GM10266 (cell line): Measurements from ENCODE around the gene SRP9.

Experiments used
- DNase-seq: peaks from one replicate; pipeline ENCODE4 v3.0.0; 2012; ENCODE audit errors: extremely low spot score
- TF ChIP-seq, protein P1 (sequence below): IDR thresholded peaks from 2 replicates; pipeline ENCODE4 v1.5.1; 2012; ENCODE audit warnings: mild to moderate bottlenecking, low read depth; ENCODE audit not compliant: control insufficient read depth, insufficient read depth; ENCODE audit errors: missing control alignments

Gene SRP9

DNA sequence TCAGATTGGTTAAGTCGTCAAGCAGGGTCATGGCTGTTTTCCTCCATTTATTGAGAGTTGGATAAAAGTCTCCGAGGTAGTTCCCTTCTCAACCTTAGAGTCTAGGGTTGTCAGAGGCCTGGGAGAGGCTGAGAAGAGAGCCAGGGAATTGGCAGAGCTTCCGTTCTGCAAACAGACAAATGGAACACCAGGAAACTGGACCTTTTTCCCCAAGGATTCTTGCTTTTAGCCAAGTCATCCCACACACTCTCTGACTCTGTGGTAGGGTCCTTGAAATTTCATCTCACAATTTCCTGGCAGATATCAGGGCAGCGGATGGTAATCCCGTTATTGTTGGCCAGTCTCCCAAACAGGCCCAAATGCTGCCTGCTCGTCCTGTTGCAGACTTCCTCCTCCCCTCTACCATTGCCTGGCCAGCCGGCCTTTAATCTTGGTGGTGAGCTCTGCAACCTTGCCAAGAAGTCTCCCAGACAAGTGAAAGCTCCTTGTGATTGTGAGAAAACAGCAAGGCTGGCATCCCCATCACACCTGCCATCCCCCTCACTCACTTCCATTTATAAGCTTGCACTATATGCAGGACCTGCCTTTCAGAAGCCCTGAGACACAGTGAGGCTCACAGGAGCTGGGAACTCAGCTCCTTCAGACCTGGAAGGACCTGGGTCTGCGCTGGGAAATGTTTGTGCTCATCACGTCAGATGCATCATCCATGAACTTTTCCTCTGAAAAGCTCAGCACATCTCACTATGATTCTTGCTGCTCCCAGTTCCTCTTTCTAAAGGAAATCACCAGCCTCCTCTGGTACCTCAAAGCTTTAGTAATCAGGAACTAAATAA is 13.7 kb upstream of the SRP9 start:
- no peak for DNase-seq
- TF ChIP-seq, protein P1, sequence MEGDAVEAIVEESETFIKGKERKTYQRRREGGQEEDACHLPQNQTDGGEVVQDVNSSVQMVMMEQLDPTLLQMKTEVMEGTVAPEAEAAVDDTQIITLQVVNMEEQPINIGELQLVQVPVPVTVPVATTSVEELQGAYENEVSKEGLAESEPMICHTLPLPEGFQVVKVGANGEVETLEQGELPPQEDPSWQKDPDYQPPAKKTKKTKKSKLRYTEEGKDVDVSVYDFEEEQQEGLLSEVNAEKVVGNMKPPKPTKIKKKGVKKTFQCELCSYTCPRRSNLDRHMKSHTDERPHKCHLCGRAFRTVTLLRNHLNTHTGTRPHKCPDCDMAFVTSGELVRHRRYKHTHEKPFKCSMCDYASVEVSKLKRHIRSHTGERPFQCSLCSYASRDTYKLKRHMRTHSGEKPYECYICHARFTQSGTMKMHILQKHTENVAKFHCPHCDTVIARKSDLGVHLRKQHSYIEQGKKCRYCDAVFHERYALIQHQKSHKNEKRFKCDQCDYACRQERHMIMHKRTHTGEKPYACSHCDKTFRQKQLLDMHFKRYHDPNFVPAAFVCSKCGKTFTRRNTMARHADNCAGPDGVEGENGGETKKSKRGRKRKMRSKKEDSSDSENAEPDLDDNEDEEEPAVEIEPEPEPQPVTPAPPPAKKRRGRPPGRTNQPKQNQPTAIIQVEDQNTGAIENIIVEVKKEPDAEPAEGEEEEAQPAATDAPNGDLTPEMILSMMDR: no peak

DNA sequence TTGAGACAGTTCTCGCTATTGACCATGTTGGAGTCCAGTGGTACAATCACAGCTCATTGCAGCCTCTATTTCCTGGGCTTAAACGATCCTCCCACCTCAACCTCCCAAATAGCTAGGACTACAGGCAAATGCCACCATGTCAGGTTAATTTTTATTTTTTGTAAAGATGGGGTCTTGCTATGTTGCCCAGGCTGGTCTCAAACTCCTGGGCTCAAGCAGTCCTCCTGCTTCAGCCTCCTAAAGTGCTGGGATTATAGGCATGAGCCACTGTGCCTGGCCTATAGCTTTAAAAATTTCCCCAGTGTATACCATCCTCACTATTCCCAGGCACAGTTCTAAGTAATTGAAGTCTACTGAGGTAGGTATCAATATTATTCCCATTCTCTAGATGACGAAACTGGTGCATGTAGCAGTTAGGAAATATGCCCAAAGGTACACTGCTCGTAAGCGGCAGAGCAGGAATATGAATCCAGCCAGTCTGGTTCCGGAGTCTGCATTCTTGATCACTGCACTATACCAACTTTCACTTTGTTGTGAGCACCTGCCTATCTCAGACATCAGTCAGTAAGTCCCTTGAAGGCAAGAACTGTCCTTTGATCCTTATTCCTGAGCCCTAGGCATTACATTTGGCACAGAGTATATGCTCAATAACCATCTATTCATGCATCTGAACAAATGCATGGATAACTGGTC is 11.5 kb upstream of the SRP9 start:
- no peak for DNase-seq
- TF ChIP-seq, protein P1: no peak

DNA sequence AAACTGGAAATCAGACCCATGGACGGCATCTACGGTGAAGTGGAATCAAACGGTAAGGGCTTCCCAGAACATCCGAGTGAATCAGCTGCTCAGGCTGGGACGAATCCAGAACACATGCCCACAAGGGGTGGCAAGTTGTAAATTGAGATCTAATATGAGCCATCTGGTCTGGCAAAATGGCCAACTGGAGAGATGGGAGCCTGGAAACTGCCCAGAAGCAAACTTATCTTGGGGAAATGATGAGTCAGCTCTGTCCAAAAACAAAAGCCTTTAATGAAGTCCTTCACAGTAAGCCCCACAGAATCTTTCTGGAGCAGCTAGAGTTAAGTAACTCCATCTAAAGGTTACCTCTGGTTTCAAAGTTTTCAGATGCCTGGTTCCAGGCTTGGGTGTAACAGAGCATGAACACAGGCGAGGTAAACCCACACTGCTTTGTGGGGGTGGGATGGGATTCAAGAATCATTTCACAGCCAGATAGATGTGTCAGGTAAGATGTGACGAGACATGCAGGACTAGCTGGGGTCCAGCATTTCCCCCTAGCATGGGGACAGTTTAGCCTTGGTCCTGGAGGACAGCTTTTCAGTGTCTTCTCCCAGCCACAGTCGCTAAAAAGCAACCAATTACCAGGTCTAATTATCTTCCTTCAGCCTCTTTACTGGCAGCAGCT is 10.5 kb upstream of the SRP9 start:
- TF ChIP-seq, protein P1: no peak
- no peak for DNase-seq

DNA sequence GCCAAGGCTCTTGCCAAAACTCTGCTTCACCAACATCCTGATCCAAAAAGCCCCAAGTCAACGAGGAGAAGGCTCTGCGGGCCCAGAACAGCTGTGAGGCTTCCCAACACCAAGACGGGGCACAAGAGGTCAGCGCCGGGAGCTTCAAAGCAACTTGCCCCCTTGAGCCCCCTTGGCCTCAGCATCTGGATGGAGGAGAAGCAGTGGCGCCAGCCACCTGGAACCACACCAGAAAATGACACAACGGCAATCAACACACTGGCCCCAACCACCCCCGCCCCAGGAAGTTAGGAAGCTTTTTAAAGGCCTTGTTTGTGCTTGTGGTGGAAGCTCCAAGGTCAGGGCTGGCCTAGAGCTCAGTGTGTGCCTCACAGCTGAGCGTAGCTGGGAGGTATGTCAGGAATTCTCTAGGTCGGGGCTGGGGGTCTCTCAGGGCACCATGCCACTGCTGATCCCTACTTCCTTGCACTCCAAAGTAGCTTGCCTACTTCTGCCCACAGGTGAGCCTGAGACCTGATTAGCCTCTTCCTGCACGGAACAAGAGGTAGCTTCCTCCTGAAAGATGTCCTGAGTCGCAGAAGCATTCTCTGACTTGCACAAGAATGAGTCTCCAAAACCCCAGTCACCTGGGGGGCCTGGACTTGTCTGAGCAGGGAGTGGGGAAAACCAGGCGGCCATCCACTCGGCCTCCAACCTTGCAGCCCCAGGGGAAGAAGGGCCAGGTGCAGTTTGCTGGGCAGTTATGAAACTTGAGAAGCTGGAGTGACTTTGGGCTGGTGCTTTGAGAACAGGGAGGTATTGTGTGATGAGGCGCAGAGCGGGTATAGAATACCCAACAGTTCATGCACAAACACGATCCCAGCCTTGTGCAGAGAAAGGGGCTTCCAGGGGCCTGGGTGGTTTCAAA is 9.7 kb upstream of the SRP9 start:
- TF ChIP-seq, protein P1: no peak
- DNase-seq: no peak

DNA sequence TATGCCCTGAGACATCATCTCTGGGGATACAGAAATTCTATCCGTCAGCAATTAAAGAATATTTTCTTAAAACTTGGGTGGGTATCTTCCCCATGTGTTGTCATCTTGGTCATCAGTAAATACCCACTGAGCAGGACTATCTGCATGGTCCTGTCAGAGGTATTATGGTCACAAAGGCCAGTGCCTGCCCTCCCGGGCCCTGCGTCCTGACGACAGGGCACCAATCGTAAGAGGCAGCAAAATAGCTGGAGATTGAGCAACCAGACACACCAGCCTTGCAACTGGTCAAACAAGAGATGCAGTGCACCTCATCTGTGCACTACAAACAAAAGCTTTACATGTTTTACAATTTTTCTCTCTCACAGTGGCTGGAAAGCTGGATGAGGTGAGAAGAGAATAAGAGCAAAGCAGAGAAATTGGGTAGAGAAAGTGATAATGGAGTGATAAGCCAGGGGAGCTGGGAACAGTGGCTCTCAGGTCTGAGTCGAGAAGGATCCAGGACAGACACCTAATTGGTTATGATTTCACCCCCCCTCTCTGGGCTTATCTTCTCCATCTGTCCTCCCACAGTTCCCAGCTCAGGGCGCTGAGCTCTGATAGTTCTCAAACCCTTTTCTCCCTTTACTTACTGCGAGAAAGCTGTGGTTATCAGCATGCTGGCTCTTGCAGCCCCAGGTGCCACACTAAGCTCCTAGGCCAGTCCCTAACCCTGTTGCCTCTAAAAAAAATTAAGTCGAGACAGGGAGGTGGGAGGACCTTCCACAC is 8.8 kb upstream of the SRP9 start:
- DNase-seq: no peak
- TF ChIP-seq, protein P1: no peak

DNA sequence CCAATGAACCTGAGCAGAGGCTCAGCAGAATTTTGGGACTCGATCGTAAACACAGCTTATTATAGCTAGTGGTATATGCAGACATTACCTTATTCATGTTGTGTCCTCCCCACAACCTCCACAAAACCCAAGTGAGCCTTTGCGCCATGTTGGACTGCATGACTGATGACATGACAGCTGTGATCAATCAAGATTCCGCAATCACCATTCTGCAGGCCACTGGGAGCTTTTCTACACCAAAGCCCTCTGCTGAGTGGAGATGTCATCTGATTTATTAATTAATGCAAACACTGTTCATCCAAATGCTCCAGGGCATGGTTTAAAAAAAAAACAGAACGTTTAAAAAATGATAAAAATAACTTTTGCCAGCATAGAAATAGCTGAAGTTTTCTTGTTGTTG is 7.9 kb upstream of the SRP9 start:
- DNase-seq: no peak

More for the DNA sequence above, 7.9 kb upstream of the SRP9 start:
- TF ChIP-seq, protein P1: no peak
